HG02588 (cell line): ENCODE results near the gene AOPEP.
"Not testable (repeated sequence)": the region's sequence is repeated elsewhere in the genome, so short reads cannot be mapped to it uniquely, and the experiment has no call there.

Experiments
- ATAC-seq: cut with Tn5 transposase; IDR thresholded peaks from one replicate; pipeline ENCODE4 v1.9.1; 2021; ENCODE audit warnings: mild to moderate bottlenecking, moderate library complexity; ENCODE audit not compliant: unreplicated experiment

AOPEP gene

GRCh38 chr9:94948567-94949235, 222.2 kb downstream of the AOPEP start:
- no peak for ATAC-seq

- ATAC-seq = no peak
Observed at GRCh38 chr9:94949370-94949769, 222.9 kb downstream of the AOPEP start.

- no peak for ATAC-seq
Observed at GRCh38 chr9:94950040-94950578, 223.6 kb downstream of the AOPEP start.

- no peak for ATAC-seq
Observed at GRCh38 chr9:94950579-94951323, 224.3 kb downstream of the AOPEP start.

- no peak for ATAC-seq
Observed at GRCh38 chr9:94951324-94952135, 225.0 kb downstream of the AOPEP start.

- ATAC-seq = no peak
Observed at GRCh38 chr9:94952565-94953373, 226.3 kb downstream of the AOPEP start.

GRCh38 chr9:94956731-94957130, 230.2 kb downstream of the AOPEP start:
- ATAC-seq = no peak

- ATAC-seq = no peak
Observed at GRCh38 chr9:94960964-94961363, 234.5 kb downstream of the AOPEP start.

GRCh38 chr9:94961870-94962269, 235.4 kb downstream of the AOPEP start:
- ATAC-seq = no peak

GRCh38 chr9:94965631-94966030, 239.1 kb downstream of the AOPEP start:
- ATAC-seq = not testable (repeated sequence)

- not testable (repeated sequence) for ATAC-seq
Observed at GRCh38 chr9:94966046-94966445, 239.5 kb downstream of the AOPEP start.

GRCh38 chr9:94967482-94967881, 241.0 kb downstream of the AOPEP start:
- ATAC-seq = no peak

GRCh38 chr9:94971378-94972131, 245.1 kb downstream of the AOPEP start:
- ATAC-seq = no peak

GRCh38 chr9:94973451-94973941, 247.0 kb downstream of the AOPEP start:
- no peak for ATAC-seq

- ATAC-seq = no peak
Observed at GRCh38 chr9:94974154-94974879, 247.8 kb downstream of the AOPEP start.

GRCh38 chr9:94975480-94975879, 249.0 kb downstream of the AOPEP start:
- ATAC-seq = no peak

GRCh38 chr9:94976077-94976476, 249.6 kb downstream of the AOPEP start:
- no peak for ATAC-seq

- ATAC-seq = no peak
Observed at GRCh38 chr9:94977416-94977815, 250.9 kb downstream of the AOPEP start.

GRCh38 chr9:94979904-94980507, 253.5 kb downstream of the AOPEP start:
- ATAC-seq = no peak
